A549 treated with AZD9567 at 1 μM for 4 hours (cell line): ENCODE results near the gene CMTR2. TPM values are rescaled to one million over a fixed set of nuclear protein-coding genes. Genes with fewer than 3 reads are reported as not detected.

Source experiments
- total RNA-seq: library from RNA; stranded (reverse); fragments of 200-300 nt; extraction: Qiagen RNA extraction; gene quantifications from 5 replicates; pipeline ENCODE4 v1.2.3, GENCODE V29; 2022; ENCODE audit not compliant: insufficient read depth

Gene CMTR2
- total RNA-seq, result 11.4 to 14.2 TPM (median 13.6 TPM) in 5 replicates

GRCh38 chr16:71288890-71289731 is at the start of gene CMTR2:
Gene CMTR2, minus strand, starts transcription at chr16:71289402. Its CDS starts 3,482 bp downstream, at chr16:71285920.

Other genes starting within 250 kb of the CMTR2 start
- gene HYDIN, start 58.7 kb downstream of the CMTR2 start, total RNA-seq, result 0.27 to 0.42 TPM (median 0.34 TPM) in 4 of 5 replicates, not detected in the other
- 4.0 to 5.3 TPM (median 4.3 TPM) in 5 replicates for gene CALB2, start 69.3 kb upstream of the CMTR2 start, total RNA-seq
- gene TLE7, start 152.7 kb upstream of the CMTR2 start, total RNA-seq, result not detected in 5 replicates
- 6.1 to 10.4 TPM (median 6.7 TPM) in 5 replicates for gene ZNF23, start 172.8 kb upstream of the CMTR2 start, total RNA-seq
- gene ZNF19, start 199.9 kb upstream of the CMTR2 start, total RNA-seq, result 1.4 to 2.0 TPM (median 1.9 TPM) in 5 replicates
- gene CHST4, start 237.0 kb upstream of the CMTR2 start, total RNA-seq, result 0.03 to 0.06 TPM in 2 of 5 replicates, not detected in the others